ENCODE measurements around the gene PER2.

The PER2 gene

DNA sequence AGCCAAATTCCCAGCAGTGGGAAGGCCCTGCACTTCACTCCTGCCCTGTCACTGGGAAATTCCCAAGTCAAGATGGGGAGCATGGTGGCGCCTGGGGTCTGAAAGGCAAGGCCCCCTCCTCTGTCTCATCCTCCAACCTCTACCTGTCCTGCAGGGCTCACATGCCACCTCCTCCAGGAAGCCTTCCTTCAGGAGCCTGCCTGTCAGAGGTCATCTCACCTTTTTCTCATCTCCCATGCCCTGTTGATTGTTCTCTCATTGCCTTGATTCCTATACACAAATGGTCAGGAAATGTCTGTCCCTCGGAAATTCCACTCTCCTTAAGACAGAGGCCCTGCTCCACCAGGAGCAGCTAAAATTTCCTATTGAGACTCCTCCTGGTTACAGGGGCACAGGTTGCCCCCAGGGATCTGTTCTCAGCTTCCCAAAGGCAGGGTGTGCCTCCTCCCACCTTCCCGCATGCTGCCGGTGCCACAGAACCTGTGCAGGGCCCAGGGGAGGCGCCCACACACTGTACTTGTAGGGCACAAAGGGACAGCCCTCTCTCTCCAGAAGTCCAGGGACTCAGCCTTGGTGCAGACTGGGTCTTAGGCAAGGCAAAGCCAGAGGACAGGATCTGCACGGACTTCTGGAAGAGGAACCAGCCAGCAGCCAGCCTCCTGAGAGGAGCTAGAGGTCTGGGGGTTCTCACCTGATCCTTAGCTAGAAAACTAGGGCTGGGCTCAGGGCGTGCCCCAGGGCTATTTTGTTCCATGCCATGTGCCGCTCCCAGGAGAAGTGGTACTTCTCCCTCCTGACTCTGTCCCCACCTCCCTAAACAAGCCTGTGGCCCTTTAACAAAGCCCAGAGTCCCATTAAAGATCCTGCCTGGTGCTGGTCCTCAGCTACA, 61.5 kb downstream of the PER2 start:
- no peak overlapping the region for H3K27ac ChIP-seq (ENCODE audit: low read length)
- H3K4me1 ChIP-seq (ENCODE audit: low read length) = 0 out of 2 replicates have a peak, but pooled peaks cover 2% of the 10 kb centered on the region
- H2AFZ ChIP-seq (ENCODE audit: low read depth, low read length) = no peak overlapping the region
- no peaks in the 10 kb centered on the region for H3K79me2 ChIP-seq (ENCODE audit: low read length)
- no peaks in the 10 kb centered on the region for H4K20me1 ChIP-seq (ENCODE audit: insufficient read depth, low read length)
- no peaks in the 10 kb centered on the region for H3K36me3 ChIP-seq (replicated peaks; ENCODE audit: low read depth, low read length)
- no peak overlapping the region for H3K9ac ChIP-seq (ENCODE audit: low read length)
- no peak overlapping the region for H3K4me3 ChIP-seq (ENCODE audit: low read length)
- no peak overlapping the region for H3K4me2 ChIP-seq (ENCODE audit: low read length)
- H3K9me3 ChIP-seq (ENCODE audit: insufficient read depth, low read length) = no peaks in the 10 kb centered on the region
- H3K27me3 ChIP-seq (ENCODE audit: low read depth, low read length) = no peaks in the 10 kb centered on the region
- TF ChIP-seq, protein P1, sequence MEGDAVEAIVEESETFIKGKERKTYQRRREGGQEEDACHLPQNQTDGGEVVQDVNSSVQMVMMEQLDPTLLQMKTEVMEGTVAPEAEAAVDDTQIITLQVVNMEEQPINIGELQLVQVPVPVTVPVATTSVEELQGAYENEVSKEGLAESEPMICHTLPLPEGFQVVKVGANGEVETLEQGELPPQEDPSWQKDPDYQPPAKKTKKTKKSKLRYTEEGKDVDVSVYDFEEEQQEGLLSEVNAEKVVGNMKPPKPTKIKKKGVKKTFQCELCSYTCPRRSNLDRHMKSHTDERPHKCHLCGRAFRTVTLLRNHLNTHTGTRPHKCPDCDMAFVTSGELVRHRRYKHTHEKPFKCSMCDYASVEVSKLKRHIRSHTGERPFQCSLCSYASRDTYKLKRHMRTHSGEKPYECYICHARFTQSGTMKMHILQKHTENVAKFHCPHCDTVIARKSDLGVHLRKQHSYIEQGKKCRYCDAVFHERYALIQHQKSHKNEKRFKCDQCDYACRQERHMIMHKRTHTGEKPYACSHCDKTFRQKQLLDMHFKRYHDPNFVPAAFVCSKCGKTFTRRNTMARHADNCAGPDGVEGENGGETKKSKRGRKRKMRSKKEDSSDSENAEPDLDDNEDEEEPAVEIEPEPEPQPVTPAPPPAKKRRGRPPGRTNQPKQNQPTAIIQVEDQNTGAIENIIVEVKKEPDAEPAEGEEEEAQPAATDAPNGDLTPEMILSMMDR (IDR thresholded peaks at IDR 0.05; ENCODE audit: low read depth, low read length) = no peak
- TF ChIP-seq EZH2phosphoT487 (IDR thresholded peaks at IDR 0.05; ENCODE audit: low read depth) = no peak

DNA sequence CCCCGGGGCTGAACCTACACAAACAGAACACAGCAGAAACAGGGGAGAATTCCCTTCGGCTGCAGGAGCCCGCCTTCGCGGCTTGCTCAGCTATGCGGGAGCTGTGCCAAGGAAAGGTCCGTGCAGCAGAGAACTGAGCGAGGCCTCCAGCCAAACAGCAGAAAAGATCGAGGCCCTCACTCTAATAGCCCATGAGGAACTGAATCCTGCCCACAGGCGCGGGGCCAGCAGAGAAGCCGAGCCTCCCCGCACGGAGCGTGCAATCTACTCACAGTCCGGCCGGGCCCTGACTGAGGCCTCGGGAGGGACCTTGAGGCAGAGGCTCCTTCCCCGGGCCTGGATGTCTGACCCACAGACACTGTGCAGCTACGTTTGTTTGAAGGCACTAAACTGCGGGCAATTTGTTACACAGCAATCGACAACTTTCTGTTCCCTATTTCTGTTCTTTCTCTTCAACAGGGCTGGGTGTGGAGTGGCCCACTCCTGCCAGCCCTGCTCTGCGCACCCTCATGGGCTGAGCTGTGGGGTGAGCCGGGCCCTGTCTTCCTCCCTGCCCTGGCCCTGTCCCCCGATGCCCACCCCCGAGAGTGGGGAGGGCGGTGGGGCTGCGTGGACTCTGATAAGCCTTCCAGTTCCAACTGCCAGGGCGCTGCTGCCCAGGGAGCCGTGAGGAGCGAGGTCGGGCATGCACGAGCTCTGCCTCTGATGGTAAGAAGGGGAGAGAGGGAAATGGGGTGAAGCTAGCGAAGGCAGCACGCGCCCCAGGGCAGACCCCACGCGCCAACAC, 62.3 kb downstream of the PER2 start:
- Histone ChIP-seq H3K9ac (ENCODE audit: low read length) (no peak overlapping the region), H3K4me3 (ENCODE audit: low read length) (no peak overlapping the region), H3K27ac (ENCODE audit: low read length) (no peak overlapping the region), H3K4me2 (ENCODE audit: low read length) (no peak overlapping the region), H3K79me2 (ENCODE audit: low read length) (no peaks in the 10 kb centered on the region), H3K9me3 (ENCODE audit: insufficient read depth, low read length) (no peaks in the 10 kb centered on the region), H3K4me1 (ENCODE audit: low read length) (0 out of 2 replicates have a peak, but pooled peaks cover 2% of the 10 kb centered on the region), H4K20me1 (ENCODE audit: insufficient read depth, low read length) (no peaks in the 10 kb centered on the region), H3K36me3 (replicated peaks; ENCODE audit: low read depth, low read length) (no peaks in the 10 kb centered on the region), H3K27me3 (ENCODE audit: low read depth, low read length) (no peaks in the 10 kb centered on the region), H2AFZ (ENCODE audit: low read depth, low read length) (no peak overlapping the region)
- TF ChIP-seq, protein P1 (IDR thresholded peaks at IDR 0.05; ENCODE audit: low read depth, low read length) = no peak
- TF ChIP-seq EZH2phosphoT487 (IDR thresholded peaks at IDR 0.05; ENCODE audit: low read depth) = no peak

DNA sequence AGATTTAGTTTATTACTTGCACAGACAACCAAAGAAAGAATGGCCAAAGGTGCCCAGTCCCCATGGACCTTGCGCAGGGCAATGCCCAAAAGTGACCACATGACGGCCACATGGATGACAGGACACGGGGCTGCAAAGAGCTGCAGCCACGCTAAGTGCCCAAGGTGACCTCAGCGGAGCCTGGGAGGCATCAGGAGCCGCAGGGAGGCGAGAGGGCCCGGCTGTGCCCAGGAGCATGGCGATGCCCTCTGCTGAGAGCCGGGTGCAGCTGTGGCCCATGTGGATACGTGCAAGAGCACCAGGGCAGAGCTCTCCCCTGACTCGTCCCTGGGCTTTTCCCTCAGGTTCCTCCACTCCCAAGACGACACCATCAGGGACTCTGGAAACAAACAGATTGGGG, 63.3 kb downstream of the PER2 start:
- H3K4me1 ChIP-seq (ENCODE audit: low read length) = 0 out of 2 replicates have a peak, but pooled peaks cover 2% of the 10 kb centered on the region
- H3K4me3 ChIP-seq (ENCODE audit: low read length) = no peak overlapping the region
- H2AFZ ChIP-seq (ENCODE audit: low read depth, low read length) = no peak overlapping the region
- no peak overlapping the region for H3K4me2 ChIP-seq (ENCODE audit: low read length)
- TF ChIP-seq, protein P1 (IDR thresholded peaks at IDR 0.05; ENCODE audit: low read depth, low read length) = no peak
- TF ChIP-seq EZH2phosphoT487 (IDR thresholded peaks at IDR 0.05; ENCODE audit: low read depth) = no peak
- H3K27me3 ChIP-seq (ENCODE audit: low read depth, low read length) = no peaks in the 10 kb centered on the region
- no peaks in the 10 kb centered on the region for H4K20me1 ChIP-seq (ENCODE audit: insufficient read depth, low read length)
- no peak overlapping the region for H3K27ac ChIP-seq (ENCODE audit: low read length)
- H3K9ac ChIP-seq (ENCODE audit: low read length) = no peak overlapping the region
- H3K9me3 ChIP-seq (ENCODE audit: insufficient read depth, low read length) = no peaks in the 10 kb centered on the region
- no peaks in the 10 kb centered on the region for H3K79me2 ChIP-seq (ENCODE audit: low read length)
- H3K36me3 ChIP-seq (replicated peaks; ENCODE audit: low read depth, low read length) = no peaks in the 10 kb centered on the region
